GM21786 (cell line): ENCODE measurements around the gene SLC25A52.
"Not testable (repeated sequence)": the region's sequence is repeated elsewhere in the genome, so short reads cannot be mapped to it uniquely, and the experiment has no call there.

Experiments
- ATAC-seq: cut with Tn5 transposase; IDR thresholded peaks from one replicate; pipeline ENCODE4 v1.9.1; 2021; ENCODE audit not compliant: unreplicated experiment

The SLC25A52 gene

DNA sequence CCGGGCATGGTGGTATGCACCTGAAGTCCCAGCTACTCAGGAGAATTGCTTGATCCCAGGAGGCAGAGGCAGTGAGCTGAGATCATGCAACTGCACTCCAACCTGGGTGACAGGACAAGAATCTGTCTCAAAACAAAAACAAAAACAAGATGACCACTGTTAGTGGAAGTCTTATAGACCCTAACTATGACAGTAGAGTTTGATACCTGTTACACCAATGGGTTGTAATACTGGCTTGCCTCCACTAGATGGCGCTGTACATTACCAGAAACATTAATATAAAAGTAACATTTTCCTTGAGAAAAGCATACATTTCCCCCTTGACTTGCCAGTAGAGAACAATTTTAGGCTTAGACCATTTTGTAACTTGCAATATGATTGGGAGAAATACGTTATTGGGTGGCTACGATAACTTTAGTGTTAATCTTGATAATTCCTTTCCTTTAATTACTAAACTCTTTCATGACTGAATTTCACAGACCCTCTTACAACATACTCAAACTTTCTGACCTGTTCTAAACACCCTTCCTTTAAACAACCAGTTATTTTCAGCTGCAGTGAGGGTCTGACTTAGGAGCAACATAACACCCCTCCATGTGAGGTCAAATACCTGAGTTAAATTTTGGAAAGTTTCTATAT, 19.5 kb downstream of the SLC25A52 start:
- no peak for ATAC-seq

DNA sequence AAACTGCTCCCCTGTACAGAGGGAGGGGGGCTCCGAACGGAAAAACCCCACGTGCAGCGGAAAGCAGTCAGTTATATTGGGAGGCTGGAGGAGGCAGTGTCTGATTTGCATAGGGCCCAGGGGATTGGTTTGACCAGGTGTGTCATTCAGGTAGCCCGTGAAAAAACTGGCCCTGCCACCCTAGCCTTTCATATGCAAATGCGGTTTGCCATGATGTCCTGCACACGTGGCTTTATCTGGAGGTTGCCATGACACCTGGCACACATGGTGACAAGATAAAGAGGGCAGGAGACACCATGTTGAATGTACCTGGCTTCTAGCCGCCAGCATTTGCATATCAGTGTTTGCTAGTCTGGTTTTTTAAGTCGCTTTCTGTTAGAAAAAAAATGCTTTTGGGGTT, 20.5 kb downstream of the SLC25A52 start:
- no peak for ATAC-seq

- ATAC-seq, result no peak
Observed at GRCh38 chr18:31739651-31740050, 21.0 kb downstream of the SLC25A52 start.

- ATAC-seq, result no peak
Observed at GRCh38 chr18:31738460-31739407, 21.9 kb downstream of the SLC25A52 start.

- peak; percentile 66 for ATAC-seq
Observed at GRCh38 chr18:31736630-31737029, 24.1 kb downstream of the SLC25A52 start.

DNA sequence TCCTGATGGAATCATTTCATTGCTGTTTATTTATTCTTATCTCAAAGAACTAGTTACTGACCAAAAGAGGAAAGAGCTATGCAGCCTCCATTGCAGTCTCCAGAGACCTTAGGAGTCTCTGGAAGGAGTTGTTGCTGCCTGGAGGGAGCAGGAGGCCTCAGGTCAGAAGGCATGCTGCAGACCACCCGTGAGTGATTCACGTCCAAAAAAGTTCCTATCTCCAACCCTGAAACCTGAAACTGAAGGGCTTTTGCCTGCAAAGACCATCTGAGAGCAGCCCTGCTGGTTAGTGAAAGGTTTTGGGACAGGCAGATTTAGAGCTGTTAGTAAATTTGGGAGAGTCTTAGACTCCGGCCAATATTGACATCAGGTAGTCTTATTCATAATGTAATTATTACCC, 29.1 kb downstream of the SLC25A52 start:
- ATAC-seq, result no peak

DNA sequence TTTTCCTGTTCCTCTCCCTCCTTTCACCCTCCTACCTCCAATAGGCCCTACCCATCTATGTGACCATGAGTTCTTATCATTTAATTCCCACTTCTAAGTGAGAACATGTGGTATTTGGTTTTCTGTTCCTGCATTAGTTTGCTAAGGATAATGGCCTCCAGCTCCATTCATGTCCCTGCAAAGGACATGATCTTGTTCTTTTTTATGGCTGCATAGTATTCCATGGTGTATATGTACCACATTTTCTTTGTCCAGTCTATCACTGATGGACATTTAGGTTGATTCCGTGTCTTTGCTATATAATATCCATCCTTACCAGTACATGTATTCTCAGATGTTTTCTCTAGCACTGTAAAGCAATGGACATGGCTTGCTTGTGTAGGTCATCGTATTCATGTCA, 31.5 kb downstream of the SLC25A52 start:
- not testable (repeated sequence) for ATAC-seq

DNA sequence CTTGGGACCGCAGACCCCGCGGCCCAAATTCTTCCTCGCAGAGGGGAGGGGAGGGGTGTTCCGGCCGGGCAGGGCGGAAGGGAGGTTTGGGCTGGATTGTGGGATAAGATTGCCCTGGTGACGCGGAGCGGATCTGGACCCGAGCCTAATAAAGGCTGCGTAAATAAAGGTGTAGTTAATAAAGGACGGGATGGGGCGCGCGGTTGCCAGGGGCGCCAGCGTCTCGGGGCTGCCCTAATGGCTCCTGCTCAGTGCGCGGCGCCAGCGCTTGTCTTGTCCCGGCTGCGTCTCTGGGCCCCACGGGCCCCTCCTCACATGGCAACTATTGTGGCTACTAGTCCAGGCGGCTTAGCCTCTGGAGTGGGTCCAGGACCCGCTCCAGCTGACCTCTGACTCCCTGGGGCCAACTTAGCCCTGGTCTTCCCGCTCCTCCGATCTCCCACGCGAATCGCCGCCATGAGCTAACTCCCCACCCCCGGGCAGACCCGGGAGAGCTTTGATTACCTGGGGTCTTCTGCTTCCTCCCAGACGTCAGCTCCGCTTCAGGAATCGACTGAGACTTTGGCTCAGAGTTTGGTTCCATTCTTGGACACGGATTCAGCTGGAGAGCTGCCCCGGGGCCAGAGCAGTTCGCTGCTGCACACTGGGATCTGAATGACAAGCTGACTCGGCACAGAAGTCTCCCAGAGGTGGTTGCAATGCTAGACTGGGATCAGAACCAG, 36.5 kb downstream of the SLC25A52 start:
- no peak for ATAC-seq

DNA sequence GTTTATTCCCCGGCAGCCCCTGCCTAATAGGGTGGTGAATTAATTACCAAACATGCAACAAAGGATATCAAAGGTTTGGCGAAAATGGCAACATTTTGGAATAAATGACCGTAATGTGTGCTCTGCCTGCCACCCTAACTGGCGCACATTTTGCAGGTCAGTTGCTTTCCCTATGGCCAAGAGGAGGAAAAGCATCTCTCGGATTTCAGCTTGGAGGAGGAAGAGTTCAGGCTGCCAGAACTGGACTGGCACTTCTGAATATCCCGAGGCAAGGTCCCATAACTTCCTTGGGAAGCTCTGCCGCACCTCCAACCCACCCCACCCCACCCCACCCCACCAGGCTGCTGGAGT, 37.1 kb downstream of the SLC25A52 start:
- ATAC-seq, result no peak

GRCh38 chr18:31722369-31722957, 38.2 kb downstream of the SLC25A52 start:
- ATAC-seq, result peak; percentile 90

DNA sequence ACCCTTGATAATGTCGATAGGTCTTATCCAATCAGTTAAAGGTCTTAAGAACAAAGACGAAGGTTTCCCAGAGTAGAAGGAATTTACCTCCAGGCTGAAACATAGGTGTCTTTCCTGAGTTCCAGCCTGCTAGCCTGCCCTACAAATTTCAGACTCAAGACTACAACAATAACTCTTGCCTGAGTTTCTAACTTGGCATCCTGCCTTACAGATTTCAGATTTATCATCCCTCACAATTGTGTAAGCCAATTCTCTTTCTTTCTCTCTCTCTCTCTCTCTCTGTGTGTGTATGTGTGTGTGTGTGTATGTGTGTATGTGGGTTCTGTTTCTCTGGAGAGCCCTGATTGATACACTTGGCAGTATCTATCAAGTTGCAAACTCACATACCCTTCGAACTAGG, 39.1 kb downstream of the SLC25A52 start:
- ATAC-seq, result no peak

DNA sequence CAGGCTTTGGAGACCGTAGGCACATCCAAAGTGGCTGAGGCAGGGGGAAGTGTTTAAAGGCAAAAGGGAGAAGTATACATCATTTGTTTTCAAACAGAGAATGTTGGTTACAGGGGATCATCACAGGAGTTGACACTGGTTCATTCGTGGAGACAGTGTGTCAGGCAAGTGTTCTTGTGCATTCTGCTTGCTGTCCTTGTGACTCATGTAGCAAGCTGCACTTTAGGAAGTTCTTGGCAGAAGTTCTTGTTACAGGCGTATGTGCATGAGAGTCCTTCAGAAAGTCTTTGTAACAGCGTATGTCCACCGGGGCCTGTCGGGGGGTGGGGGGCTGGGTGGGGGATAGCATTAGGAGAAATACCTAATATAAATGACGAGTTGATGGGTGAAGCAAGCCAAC, 39.8 kb downstream of the SLC25A52 start:
- no peak for ATAC-seq

- ATAC-seq, result no peak
Observed at GRCh38 chr18:31719363-31720006, 41.2 kb downstream of the SLC25A52 start.

DNA sequence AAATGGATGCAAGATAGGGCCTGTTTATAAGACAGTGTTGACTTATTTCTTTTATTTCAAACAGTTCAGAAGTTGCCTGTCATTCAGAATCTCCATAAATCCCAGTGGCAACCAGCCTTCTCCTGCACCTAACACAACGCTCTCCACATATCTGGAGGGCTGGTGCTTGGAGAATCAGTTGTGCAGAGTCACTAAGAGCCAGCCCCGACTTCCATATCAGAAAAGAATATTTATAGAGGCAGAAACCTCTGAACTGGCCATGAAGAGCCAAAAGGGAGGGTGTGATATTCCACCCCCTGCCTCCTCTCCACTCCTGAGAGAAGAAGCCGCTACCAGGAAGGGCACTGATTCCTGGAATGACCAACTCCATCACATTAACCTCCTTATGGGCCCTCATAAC, 42.3 kb downstream of the SLC25A52 start:
- no peak for ATAC-seq

DNA sequence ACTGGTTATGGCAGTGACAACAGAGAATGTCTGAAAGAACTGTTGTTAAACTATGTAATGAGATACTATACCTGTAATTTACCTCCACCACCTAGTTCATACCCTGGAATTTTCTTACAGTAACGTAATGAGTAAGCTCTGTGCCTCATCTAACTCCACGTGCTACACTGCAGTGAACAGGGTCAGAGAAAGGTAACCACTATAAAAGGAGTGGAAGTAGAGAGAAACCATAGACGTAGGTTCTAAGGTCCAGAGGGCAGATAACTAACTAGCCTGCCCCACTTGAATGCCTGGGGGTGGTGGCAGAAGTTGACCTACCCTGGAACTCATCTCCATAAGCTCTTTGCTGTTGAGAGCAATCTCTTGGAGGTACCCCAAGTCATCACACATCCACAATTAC, 44.3 kb downstream of the SLC25A52 start:
- peak; percentile 43 for ATAC-seq

GRCh38 chr18:31711365-31712172, 49.1 kb downstream of the SLC25A52 start:
- ATAC-seq, result no peak

DNA sequence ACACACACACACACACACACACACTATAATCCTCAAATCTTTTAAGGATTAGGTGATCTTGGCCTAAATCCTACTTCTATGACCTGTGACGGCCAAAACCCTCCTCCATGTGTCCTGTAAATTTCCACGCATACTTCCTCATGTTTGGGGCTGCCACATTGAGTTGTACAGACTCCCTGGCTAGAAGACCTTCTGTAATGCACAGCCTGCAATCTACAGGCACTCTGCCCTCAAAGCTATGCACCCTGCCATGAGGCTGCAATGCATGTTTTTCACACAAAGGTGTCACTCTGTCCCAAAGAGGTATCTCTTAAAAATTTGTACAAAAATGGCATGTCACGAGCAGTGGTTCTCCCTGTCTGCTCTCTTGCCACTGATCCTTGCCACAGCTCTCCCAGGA, 49.9 kb downstream of the SLC25A52 start:
- no peak for ATAC-seq
